Measurements from ENCODE around the gene ZNF616.

- TF ChIP-seq CTCF (IDR thresholded peaks at IDR 0.05; ENCODE audit: low read depth, low read length) (no peak), EZH2phosphoT487 (IDR thresholded peaks at IDR 0.05; ENCODE audit: low read depth) (no peak)
Observed at GRCh38 chr19:52069653-52070052, 70.1 kb downstream of the ZNF616 start.

All from OCI-LY3 (cell line).